D341Med (cell line): ENCODE results near the gene KLHL13.
"Not testable (repeated sequence)": the region's sequence is repeated elsewhere in the genome, so short reads cannot be mapped to it uniquely, and the experiment has no call there.

Experiments used
- DNase-seq: peaks from one replicate; pipeline ENCODE4 v3.0.0; 2012; ENCODE audit warnings: low spot score

KLHL13 gene, protein sequence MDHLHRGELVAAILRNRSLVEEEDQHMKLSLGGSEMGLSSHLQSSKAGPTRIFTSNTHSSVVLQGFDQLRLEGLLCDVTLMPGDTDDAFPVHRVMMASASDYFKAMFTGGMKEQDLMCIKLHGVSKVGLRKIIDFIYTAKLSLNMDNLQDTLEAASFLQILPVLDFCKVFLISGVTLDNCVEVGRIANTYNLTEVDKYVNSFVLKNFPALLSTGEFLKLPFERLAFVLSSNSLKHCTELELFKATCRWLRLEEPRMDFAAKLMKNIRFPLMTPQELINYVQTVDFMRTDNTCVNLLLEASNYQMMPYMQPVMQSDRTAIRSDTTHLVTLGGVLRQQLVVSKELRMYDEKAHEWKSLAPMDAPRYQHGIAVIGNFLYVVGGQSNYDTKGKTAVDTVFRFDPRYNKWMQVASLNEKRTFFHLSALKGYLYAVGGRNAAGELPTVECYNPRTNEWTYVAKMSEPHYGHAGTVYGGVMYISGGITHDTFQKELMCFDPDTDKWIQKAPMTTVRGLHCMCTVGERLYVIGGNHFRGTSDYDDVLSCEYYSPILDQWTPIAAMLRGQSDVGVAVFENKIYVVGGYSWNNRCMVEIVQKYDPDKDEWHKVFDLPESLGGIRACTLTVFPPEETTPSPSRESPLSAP

DNA sequence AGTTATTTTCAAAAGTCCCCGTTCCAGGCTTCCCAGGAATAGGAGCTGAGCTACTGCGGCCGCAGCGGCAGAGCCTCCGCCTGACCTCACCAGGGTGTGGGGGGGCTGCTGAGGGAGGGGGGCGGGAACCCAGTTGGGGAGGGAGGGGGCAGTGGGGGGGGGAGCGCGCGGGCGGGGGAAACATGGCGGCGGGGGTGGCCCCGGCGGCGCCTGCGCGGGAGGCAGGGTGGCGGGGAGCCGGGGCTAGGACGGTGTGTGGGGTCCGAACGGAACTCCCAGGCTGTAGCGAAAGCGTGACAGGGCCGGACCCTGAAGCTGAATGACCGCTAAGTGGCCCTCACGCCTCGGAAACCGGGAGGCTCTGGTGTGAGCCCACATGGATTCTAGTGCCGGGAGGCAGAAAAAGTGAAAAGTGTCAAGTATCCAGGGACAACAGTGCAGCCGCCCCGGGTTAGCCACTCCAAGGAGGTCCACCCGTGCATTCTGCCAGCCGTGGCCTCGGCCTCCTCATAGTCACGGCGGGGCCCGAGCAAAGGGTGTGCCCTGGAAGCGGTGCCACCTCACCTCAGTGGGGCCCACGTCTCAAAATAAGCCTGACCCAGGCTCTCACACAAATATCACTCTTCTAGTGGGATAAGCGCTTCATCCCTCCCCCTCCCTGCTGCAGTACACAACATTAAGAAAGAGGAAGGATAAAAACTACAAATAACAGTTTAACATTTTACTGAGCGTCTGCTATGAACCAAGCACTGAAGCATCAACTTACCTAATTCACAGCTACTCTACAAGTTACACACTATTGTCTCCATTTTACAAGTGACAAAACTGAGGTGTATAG is at the start of gene KLHL13:
Gene KLHL13 (minus strand): TSS at position 98 of the 838 bp plus-strand sequence. CDS start 88,337 bp downstream, outside the sequence.
- DNase-seq, result no peak

DNA sequence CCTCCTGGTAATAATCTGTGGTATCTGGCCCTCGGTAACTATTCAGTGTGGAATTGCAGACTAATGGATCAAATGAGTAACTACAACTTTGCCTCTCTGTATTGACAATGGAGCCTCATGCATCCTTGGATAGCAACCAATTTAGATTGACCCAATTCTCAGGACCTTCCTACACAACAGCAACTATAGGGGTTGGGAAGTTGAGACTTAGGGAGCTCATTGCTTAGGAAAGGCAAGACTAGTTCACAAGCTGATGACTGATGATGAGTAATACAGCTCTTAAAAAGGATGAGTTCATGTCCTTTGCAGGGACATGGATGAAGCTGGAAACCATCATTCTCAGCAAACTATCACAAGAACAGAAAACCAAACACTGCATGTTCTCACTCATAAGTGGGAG is 47.5 kb upstream of the KLHL13 start:
- DNase-seq, result no peak

DNA sequence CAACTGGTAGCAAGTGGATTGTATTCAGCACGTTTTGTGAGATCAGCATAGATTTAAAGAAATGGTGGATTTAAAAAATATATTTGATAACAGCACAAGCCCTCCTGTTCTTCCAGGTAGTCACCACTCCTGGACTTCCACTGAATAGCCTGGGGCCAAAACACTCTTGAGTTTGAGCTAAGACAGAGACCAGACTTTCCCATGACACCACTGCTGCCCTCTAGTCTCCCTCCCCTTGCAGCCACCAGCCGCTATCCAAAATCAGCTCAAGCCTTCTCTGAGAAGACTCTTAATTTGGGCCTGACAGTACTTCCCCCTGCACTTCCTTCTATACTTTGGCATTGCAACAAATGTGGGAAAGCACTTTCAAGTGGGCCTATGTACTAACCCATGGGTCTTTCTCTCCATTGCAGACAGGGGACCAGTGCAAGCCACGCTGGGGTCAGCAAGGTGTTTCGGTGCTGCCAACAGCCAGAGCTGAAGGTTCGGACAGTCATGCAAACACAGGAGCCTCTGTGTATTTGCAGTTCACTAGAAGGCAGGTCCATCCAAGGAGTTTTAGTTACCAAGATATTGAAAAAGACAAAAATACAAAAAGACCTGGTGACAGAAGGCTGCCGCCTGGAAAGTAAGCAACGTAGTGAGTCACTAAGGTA is 40.5 kb upstream of the KLHL13 start:
- DNase-seq, result no peak

DNA sequence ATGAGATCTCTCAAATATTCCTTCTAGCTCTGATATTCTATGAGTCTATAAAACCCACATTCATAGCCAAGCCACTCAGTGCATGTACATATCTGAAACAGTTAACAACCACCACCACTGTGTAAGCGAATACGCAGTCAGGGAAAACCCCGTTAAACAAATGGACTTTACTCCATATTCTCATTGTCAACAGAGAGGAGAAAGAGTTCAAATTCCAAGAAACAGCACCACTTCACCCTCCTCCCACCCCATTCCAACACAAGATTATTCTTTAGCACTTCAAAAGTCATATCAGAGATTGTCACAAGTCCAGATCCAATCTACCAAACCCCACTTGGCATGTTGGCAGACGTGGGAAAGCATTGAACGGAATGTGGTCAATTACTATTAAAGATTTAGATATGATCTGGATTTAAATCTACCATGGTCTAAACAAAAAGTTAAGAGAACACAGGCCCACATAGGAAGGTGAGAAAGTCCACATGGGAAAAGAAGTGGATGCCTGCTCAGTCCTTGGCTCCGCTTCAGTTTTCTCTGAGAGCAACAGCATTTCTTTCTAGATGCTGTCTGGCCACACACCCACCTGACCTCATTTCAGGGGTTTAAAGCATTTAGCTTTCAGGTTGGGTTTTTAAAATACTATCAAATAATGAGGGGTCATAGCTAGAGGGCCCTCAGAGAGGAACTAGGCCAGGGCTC is 39.8 kb upstream of the KLHL13 start:
- DNase-seq, result no peak

DNA sequence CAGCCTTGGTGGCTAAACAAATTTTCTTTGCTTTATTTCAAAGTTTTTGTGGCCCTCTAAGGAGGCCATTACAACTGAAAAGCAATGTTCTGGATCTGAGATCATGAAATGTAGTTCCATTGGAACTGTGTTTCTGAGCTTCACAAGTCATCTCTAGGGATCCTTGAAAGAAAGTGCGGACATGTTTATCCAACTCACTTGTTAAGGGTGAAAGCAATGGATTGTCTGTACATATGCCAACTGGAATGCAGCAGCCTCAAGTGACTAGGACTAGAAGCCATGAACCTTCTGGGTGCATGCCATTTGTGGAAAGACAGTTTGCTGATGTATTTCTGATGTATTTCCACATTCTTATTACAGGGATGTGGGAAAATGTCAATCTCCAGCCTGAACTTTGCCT is 36.7 kb upstream of the KLHL13 start:
- DNase-seq, result no peak

DNA sequence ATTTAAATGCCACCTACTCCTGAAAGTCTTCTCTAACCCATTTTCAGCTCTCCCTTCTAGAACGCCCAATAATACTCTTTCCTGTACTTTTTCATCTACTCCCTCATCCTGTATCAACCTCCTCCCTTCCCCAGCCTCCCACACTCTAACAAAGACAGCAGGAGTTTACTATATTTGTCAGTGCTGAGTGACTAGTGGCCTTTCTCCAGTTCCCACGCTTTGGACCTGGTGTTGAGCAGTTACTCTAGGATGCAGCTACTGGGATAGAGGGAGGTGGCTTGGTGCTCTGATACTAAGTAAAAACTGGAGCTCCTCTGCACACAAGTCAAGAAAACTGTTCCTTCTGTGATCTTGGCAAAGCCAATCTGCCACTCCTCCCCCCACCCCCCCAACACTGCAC is 36.1 kb upstream of the KLHL13 start:
- DNase-seq, result no peak

DNA sequence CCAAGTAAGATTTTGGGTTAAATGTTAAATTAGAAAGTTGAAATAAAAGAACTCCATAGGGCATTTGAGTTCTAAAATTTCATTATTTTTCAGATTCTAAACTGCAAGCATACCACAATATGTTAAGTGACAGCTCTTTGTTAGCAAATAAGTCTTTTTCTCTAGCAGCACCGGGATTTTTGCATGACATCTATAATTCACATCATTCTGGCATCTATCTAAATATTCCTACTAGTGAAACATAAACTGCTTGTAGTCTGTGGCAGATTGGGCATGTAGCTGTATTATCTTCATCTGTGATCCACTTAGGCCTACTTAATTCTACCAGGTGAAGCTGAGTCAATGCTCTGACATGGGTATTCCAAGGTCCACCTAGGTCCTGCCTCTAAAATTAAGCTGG is 32.1 kb upstream of the KLHL13 start:
- DNase-seq, result no peak

DNA sequence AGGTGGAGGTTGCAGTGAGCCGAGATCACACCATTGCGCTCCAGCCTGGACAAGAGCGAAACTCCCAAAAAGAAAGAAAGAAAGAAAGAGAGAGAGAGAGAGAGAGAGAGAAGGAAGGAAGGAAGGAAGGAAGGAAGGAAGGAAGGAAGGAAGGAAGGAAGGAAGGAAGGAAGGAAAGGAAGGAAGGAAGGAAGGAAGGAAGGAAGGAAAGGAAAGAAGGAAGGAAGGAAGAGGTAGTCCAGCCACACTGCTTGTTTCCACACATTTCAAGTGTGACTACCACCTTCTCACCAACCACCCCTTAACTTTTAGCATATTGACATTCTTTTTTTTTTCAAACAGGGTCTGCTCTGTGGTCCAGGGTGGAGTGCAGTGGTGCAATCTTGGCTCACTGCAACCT is 31.2 kb upstream of the KLHL13 start:
- not testable (repeated sequence) for DNase-seq

DNA sequence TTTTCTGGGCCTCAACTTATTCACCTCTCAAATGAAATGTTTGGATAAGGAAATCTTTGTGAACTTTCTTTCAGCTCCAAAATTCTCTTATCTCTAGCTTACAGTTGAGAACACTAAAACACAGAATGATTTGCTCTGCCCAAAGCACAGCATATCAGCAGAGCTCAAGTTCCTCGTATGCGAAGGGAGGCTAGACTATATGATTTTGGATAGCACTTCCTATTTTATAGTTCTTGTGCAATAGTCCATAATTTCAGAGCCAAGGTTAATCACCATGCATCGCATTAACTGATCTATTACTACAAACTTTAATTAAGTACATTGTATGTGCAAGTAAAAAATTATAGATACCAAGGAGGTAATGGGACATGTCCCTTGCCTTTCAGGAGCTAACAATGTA is 27.0 kb upstream of the KLHL13 start:
- no peak for DNase-seq

DNA sequence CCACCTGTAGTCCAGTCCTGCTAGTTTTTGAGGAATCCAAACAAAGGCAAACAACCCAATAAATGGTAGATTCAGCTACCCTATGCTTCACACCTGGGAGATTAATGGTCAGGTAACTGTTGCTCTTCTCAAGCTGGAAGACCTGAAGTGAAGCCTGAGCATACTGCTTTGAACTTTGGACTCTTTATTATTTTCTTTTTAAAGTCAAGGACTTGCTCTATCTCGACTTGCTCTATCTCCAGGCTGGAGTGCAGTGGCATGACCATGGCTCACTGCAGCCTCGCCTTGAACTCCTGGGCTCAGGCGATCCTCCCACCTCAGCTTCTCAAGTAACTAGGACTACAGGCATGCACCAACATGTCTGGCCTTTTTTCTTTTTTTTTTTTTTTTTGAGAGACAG is 14.7 kb upstream of the KLHL13 start:
- DNase-seq, result no peak

DNA sequence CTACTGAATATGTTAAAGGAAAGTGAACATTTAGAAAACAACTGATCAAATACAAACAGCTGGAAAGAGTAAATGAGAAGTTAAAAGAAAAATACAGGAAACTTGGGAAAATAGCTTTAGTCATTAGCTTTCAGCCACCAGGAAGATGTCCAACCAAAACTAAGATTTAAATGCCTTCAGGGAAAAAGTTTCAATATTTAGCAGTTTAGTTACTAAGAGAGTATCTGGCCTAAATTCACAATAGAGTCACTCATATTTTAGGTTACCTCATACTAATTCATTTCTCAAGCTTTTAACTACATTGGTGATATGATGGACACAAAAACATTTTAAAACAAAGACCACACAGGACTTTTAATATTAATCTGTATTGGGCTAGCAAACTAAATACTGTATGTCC is 13.1 kb upstream of the KLHL13 start:
- no peak for DNase-seq

DNA sequence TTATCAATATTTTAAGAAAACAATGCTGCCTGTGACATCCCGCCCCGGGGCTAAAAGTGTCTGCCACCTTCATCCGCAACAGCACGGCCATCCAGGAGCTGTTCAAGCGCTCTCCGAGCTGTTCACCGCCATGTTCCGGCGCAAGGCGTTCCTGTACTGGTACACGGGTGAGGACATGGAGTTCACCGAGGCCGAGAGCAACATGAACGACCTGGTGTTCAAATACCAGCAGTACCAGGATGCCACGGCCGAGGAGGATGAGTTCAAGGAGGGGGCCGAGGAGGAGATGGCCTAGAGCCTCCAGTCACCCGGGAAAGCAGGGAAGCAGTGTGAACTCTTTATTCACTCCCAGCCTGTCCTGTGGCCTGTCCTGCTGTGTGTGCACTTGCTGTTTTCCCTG is 12.1 kb upstream of the KLHL13 start:
- DNase-seq, result no peak

DNA sequence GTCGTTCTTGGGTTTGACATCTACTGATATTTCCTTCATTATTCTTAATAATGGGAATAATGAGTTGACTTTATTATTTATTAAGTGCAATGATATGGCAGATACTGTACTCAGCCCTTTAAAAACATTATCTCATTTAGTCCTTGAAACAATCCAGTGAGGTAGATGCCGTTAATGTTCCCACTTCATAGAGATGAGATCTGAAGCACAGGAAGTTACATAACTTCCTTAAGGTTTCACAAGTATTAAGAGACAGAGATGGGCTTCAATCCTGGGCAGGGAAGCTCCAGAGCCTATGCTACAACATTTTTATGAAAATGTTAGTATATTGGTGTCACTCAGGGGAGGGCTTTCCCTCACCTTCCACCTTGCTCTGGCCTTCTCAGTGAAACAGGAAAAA is 9.7 kb upstream of the KLHL13 start:
- DNase-seq, result no peak

DNA sequence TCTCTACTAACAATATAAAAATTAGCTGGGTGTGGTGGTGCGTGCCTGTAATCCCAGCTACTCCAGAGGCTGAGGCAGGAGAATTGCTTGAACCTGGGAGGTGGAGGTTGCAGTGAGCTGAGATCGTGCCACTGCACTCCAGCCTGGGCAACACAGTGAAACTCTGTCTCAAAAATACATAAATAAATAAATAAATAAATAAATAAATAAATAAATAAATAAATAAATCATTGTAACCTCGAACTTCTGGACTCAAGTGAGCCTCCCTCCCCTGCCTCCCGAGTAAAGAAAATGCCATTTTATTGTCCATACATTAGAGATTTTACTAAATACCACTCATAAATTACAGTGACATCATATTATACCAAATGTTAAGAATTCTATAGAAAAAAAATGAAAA is 7.6 kb upstream of the KLHL13 start:
- DNase-seq, result not testable (repeated sequence)

DNA sequence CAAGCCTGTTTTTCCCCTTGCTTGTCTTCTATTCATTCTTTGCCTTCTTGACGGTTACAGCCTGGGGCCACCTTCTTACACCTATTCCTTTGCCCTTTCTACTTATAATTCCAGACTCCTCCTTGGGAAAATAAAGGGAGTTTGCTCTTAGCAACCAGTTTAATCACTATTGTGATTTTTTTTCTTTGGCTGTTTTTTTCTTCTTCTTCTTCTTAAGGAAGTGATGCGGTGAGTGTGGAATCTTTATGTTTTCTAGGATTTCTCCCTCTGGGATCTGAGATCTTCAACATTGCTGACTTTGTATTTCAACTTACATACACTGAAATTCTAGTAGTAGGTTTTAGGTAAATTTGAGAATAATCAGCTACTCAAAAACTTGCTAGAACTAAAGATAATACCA is 1.1 kb upstream of the KLHL13 start:
- DNase-seq, result no peak

DNA sequence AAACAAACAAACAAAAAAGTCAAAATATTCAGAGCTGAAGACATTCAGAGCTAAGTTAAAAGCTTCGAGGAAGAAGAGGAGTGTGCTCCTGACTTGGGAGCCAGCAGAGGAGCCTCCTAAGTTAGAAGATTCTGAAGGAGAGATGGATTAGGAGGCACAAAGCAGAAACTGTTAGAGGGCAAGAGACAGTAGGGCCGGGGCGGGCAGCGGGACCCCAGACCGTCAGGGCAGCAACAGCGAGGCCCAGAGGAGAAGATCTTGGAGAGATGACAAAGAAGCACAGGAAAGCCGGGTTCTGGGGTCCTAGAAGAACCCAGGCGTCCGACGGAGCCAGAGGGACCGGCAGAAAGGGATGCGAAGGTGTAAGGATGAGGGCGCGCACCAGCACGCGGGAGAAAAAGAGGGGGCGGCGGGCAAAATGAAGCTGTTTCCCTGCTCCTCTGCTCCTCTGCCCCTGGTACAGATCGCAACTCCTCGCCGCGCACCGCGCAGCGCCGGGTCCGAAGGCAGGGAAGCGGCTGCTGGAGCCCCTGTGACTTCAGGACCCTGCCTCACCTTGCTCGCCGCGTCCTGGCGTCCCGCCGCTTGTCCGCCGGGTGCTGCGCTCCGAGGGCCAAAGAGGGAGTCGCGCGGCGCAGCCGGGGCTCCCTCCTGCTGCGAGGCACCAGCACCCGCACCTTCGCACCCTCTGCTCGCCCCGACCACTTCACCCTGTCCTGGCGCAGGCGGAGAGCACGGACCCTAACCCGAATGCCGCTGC is 477 bp downstream of the KLHL13 start:
- DNase-seq, result peak; percentile 35

DNA sequence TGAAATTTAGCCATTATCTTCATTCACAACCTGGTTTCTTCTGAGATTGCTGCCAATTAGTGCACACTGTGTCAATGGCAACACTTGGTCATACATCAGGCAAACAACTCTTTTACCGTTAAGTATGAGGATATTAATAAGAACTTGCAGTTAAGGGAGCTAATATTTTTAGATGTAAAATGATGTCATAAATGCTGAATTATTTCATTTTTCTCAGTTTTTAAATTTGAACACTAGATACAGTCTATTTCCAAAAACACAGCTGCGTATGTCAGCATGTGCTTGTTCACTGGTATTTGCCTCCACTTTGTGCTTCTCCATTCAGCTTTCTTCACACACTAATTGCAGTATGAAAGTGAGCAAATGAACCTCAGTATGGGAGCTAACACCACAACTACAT is 1.6 kb downstream of the KLHL13 start:
- no peak for DNase-seq

DNA sequence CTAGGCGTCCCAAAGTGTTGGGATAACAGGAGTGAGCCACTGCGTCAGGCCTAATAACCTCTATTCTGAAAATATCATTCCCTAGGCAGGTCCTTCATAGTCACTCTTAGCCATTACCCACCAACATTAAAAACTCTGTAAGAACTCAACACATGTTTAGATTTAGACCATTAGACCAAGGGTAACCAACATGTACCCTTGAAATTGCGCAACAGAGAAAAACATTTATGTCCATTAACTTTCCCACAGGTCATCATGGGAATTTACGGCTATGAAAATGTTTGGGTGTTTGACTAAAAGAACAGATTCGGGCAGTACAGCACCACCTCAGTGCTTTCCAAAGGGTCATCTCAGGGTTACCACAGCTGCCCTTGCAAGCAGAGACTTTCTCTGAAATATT is 7.5 kb downstream of the KLHL13 start:
- DNase-seq, result no peak

DNA sequence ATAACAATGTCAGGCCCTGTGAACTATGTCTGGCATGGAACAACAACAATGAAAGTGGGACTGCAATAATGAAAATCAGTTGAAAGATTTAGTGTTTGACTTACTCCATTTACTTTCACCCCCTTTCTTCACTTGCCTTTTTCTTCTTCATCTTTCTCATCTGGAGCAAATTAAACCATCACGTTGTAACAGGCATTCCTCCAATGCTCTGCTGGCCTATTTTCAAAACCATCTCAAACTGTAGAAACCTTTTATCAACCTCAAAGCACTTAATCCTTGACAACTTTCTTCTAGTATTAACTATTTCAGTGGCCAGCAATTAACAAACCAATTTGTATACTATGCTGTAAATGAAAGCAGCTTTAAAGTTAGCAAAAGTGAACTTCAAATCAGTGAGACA is 8.3 kb downstream of the KLHL13 start:
- no peak for DNase-seq

DNA sequence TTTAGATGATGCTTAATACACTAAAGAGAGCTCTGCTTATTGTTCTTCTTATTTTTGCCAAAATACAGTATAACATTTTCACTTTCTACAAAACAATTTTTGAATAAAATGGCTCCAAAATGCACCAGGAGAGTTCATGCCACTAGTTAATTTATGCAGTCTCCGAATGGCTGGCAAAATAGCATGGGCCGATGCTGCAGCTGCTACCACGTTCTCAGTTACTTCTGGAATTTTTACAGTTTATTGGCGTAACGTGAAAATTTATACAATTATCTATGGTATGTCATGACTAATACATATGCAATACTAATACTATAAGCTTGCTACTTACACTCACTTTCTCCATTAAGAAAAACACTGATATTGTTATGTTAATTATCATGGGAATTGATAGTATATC is 16.5 kb downstream of the KLHL13 start:
- DNase-seq, result no peak

DNA sequence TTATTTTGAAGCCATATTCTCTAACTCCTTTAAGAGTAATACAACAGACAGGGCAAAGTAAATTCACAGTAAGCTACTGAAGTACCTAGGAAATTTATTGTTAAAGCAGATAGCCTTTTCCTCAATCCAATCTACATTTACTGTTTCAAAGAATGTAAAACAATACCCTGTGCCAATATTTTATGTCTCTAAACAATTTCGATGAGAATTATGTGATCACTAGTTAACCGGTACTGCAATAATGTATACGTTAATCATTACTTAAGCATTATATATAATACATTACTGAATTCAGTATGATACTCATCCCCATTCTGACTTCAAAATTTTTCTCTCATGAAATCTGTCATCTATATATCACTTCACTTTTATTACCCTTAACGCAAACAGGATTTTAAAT is 28.5 kb downstream of the KLHL13 start:
- DNase-seq, result no peak
